ENCODE measurements around the gene DDR2. TPM values are rescaled to one million over a fixed set of nuclear protein-coding genes. Genes with fewer than 3 reads are reported as not detected.

Gene DDR2
- polyA plus RNA-seq, 2 donors, result 2.8 to 4.0 TPM

GRCh38 chr1:162700131-162700530, 67.9 kb downstream of the DDR2 start:
- H3K36me3 ChIP-seq (ENCODE audit: control insufficient read depth in 2 of 2, insufficient read depth in 2 of 2, low read length in 1 of 2), result no peaks in the 10 kb centered on the region
- WGBS, 2 donors, result 93 to 99% methylated on average over 1 of the region's 1 CpG
- H3K4me3 ChIP-seq (ENCODE audit: low read depth in 1 of 2, low read length in 2 of 2), result no peak overlapping the region
- no peak overlapping the region for H3K27ac ChIP-seq (ENCODE audit: low read depth in 2 of 2, low read length in 1 of 2)
- H3K4me1 ChIP-seq (ENCODE audit: control insufficient read depth in 2 of 2, insufficient read depth in 2 of 2, low read length in 1 of 2), result peaks cover 2 to 10% of the 10 kb centered on the region in 2 donors
- H3K27me3 ChIP-seq (ENCODE audit: control insufficient read depth in 1 of 2, insufficient read depth in 2 of 2, low read length in 2 of 2), result no peaks in the 10 kb centered on the region
- no peaks in the 10 kb centered on the region for H3K9me3 ChIP-seq (ENCODE audit: control insufficient read depth in 2 of 2, insufficient read depth in 1 of 2, low read depth in 1 of 2, low read length in 1 of 2)

- Histone ChIP-seq H3K4me3 (ENCODE audit: low read depth in 1 of 2, low read length in 2 of 2) (no peak overlapping the region), H3K27ac (ENCODE audit: low read depth in 2 of 2, low read length in 1 of 2) (no peak overlapping the region), H3K4me1 (ENCODE audit: control insufficient read depth in 2 of 2, insufficient read depth in 2 of 2, low read length in 1 of 2) (peaks cover 2 to 10% of the 10 kb centered on the region in 2 donors), H3K9me3 (ENCODE audit: control insufficient read depth in 2 of 2, insufficient read depth in 1 of 2, low read depth in 1 of 2, low read length in 1 of 2) (no peaks in the 10 kb centered on the region), H3K27me3 (ENCODE audit: control insufficient read depth in 1 of 2, insufficient read depth in 2 of 2, low read length in 2 of 2) (no peaks in the 10 kb centered on the region), H3K36me3 (ENCODE audit: control insufficient read depth in 2 of 2, insufficient read depth in 2 of 2, low read length in 1 of 2) (no peaks in the 10 kb centered on the region)
- 51 to 55% methylated on average over 1 of the region's 1 CpG for WGBS, 2 donors
Measured at GRCh38 chr1:162701286-162701685, 69.0 kb downstream of the DDR2 start.

GRCh38 chr1:162702628-162703027, 70.4 kb downstream of the DDR2 start:
- H3K4me1 ChIP-seq (ENCODE audit: control insufficient read depth in 2 of 2, insufficient read depth in 2 of 2, low read length in 1 of 2), result peaks cover 2 to 5% of the 10 kb centered on the region in 2 donors
- H3K36me3 ChIP-seq (ENCODE audit: control insufficient read depth in 2 of 2, insufficient read depth in 2 of 2, low read length in 1 of 2), result no peaks in the 10 kb centered on the region
- H3K27ac ChIP-seq (ENCODE audit: low read depth in 2 of 2, low read length in 1 of 2), result no peak overlapping the region
- no peaks in the 10 kb centered on the region for H3K9me3 ChIP-seq (ENCODE audit: control insufficient read depth in 2 of 2, insufficient read depth in 1 of 2, low read depth in 1 of 2, low read length in 1 of 2)
- no peak overlapping the region for H3K4me3 ChIP-seq (ENCODE audit: low read depth in 1 of 2, low read length in 2 of 2)
- WGBS, 2 donors, result 82 to 86% methylated on average over 2 of the region's 2 CpGs
- no peaks in the 10 kb centered on the region for H3K27me3 ChIP-seq (ENCODE audit: control insufficient read depth in 1 of 2, insufficient read depth in 2 of 2, low read length in 2 of 2)

GRCh38 chr1:162703708-162704107, 71.4 kb downstream of the DDR2 start:
- no peak overlapping the region for H3K4me3 ChIP-seq (ENCODE audit: low read depth in 1 of 2, low read length in 2 of 2)
- H3K27ac ChIP-seq (ENCODE audit: low read depth in 2 of 2, low read length in 1 of 2), result no peak overlapping the region
- H3K36me3 ChIP-seq (ENCODE audit: control insufficient read depth in 2 of 2, insufficient read depth in 2 of 2, low read length in 1 of 2), result no peaks in the 10 kb centered on the region
- no peaks in the 10 kb centered on the region for H3K27me3 ChIP-seq (ENCODE audit: control insufficient read depth in 1 of 2, insufficient read depth in 2 of 2, low read length in 2 of 2)
- peaks cover 2 to 3% of the 10 kb centered on the region in 2 donors for H3K4me1 ChIP-seq (ENCODE audit: control insufficient read depth in 2 of 2, insufficient read depth in 2 of 2, low read length in 1 of 2)
- H3K9me3 ChIP-seq (ENCODE audit: control insufficient read depth in 2 of 2, insufficient read depth in 1 of 2, low read depth in 1 of 2, low read length in 1 of 2), result no peaks in the 10 kb centered on the region
- 76 to 84% methylated on average over 4 of the region's 4 CpGs for WGBS, 2 donors

- no peaks in the 10 kb centered on the region for H3K9me3 ChIP-seq (ENCODE audit: control insufficient read depth in 2 of 2, insufficient read depth in 1 of 2, low read depth in 1 of 2, low read length in 1 of 2)
- peak overlapping the region in 1 of 2 donors; percentile 0 for H3K27ac ChIP-seq (ENCODE audit: low read depth in 2 of 2, low read length in 1 of 2)
Measured at GRCh38 chr1:162704673-162705424, 72.6 kb downstream of the DDR2 start.

GRCh38 chr1:162706003-162706402, 73.7 kb downstream of the DDR2 start:
- Histone ChIP-seq H3K4me3 (ENCODE audit: low read depth in 1 of 2, low read length in 2 of 2) (no peak overlapping the region), H3K27me3 (ENCODE audit: control insufficient read depth in 1 of 2, insufficient read depth in 2 of 2, low read length in 2 of 2) (no peaks in the 10 kb centered on the region), H3K36me3 (ENCODE audit: control insufficient read depth in 2 of 2, insufficient read depth in 2 of 2, low read length in 1 of 2) (no peaks in the 10 kb centered on the region), H3K4me1 (ENCODE audit: control insufficient read depth in 2 of 2, insufficient read depth in 2 of 2, low read length in 1 of 2) (peaks cover 3 to 4% of the 10 kb centered on the region in 2 donors), H3K27ac (ENCODE audit: low read depth in 2 of 2, low read length in 1 of 2) (no peak overlapping the region), H3K9me3 (ENCODE audit: control insufficient read depth in 2 of 2, insufficient read depth in 1 of 2, low read depth in 1 of 2, low read length in 1 of 2) (no peaks in the 10 kb centered on the region)
- WGBS, 2 donors, result 52 to 71% methylated on average over 2 of the region's 2 CpGs

More at GRCh38 chr1:162704673-162705424, 72.6 kb downstream of the DDR2 start:
- Histone ChIP-seq H3K4me1 (ENCODE audit: control insufficient read depth in 2 of 2, insufficient read depth in 2 of 2, low read length in 1 of 2) (peaks cover 2 to 3% of the 10 kb centered on the region in 2 donors), H3K27me3 (ENCODE audit: control insufficient read depth in 1 of 2, insufficient read depth in 2 of 2, low read length in 2 of 2) (no peaks in the 10 kb centered on the region), H3K4me3 (ENCODE audit: low read depth in 1 of 2, low read length in 2 of 2) (no peak overlapping the region), H3K36me3 (ENCODE audit: control insufficient read depth in 2 of 2, insufficient read depth in 2 of 2, low read length in 1 of 2) (no peaks in the 10 kb centered on the region)
- 77 to 85% methylated on average over 11 of the region's 11 CpGs for WGBS, 2 donors

GRCh38 chr1:162706606-162707005, 74.3 kb downstream of the DDR2 start:
- WGBS, 2 donors, result 93% methylated on average over 3 of the region's 3 CpGs

GRCh38 chr1:162708286-162708685, 76.0 kb downstream of the DDR2 start:
- WGBS, 2 donors, result 86 to 91% methylated on average over 3 of the region's 3 CpGs
- H3K27ac ChIP-seq (ENCODE audit: low read depth in 2 of 2, low read length in 1 of 2), result no peak overlapping the region

More at GRCh38 chr1:162706606-162707005, 74.3 kb downstream of the DDR2 start:
- no peaks in the 10 kb centered on the region for H3K36me3 ChIP-seq (ENCODE audit: control insufficient read depth in 2 of 2, insufficient read depth in 2 of 2, low read length in 1 of 2)
- no peaks in the 10 kb centered on the region for H3K27me3 ChIP-seq (ENCODE audit: control insufficient read depth in 1 of 2, insufficient read depth in 2 of 2, low read length in 2 of 2)
- H3K4me1 ChIP-seq (ENCODE audit: control insufficient read depth in 2 of 2, insufficient read depth in 2 of 2, low read length in 1 of 2), result peaks cover 3 to 4% of the 10 kb centered on the region in 2 donors
- no peak overlapping the region for H3K27ac ChIP-seq (ENCODE audit: low read depth in 2 of 2, low read length in 1 of 2)
- H3K9me3 ChIP-seq (ENCODE audit: control insufficient read depth in 2 of 2, insufficient read depth in 1 of 2, low read depth in 1 of 2, low read length in 1 of 2), result no peaks in the 10 kb centered on the region
- no peak overlapping the region for H3K4me3 ChIP-seq (ENCODE audit: low read depth in 1 of 2, low read length in 2 of 2)

GRCh38 chr1:162709132-162709860, 77.0 kb downstream of the DDR2 start:
- Histone ChIP-seq H3K27me3 (ENCODE audit: control insufficient read depth in 1 of 2, insufficient read depth in 2 of 2, low read length in 2 of 2) (no peaks in the 10 kb centered on the region), H3K4me3 (ENCODE audit: low read depth in 1 of 2, low read length in 2 of 2) (no peak overlapping the region), H3K9me3 (ENCODE audit: control insufficient read depth in 2 of 2, insufficient read depth in 1 of 2, low read depth in 1 of 2, low read length in 1 of 2) (no peaks in the 10 kb centered on the region), H3K27ac (ENCODE audit: low read depth in 2 of 2, low read length in 1 of 2) (peak overlapping the region; percentile 65 to 66), H3K4me1 (ENCODE audit: control insufficient read depth in 2 of 2, insufficient read depth in 2 of 2, low read length in 1 of 2) (peaks cover 3 to 4% of the 10 kb centered on the region in 2 donors), H3K36me3 (ENCODE audit: control insufficient read depth in 2 of 2, insufficient read depth in 2 of 2, low read length in 1 of 2) (no peaks in the 10 kb centered on the region)
- WGBS, 2 donors, result 79 to 84% methylated on average over 4 of the region's 4 CpGs

More at GRCh38 chr1:162708286-162708685, 76.0 kb downstream of the DDR2 start:
- Histone ChIP-seq H3K4me1 (ENCODE audit: control insufficient read depth in 2 of 2, insufficient read depth in 2 of 2, low read length in 1 of 2) (peaks cover 3 to 4% of the 10 kb centered on the region in 2 donors), H3K4me3 (ENCODE audit: low read depth in 1 of 2, low read length in 2 of 2) (no peak overlapping the region), H3K9me3 (ENCODE audit: control insufficient read depth in 2 of 2, insufficient read depth in 1 of 2, low read depth in 1 of 2, low read length in 1 of 2) (no peaks in the 10 kb centered on the region), H3K27me3 (ENCODE audit: control insufficient read depth in 1 of 2, insufficient read depth in 2 of 2, low read length in 2 of 2) (no peaks in the 10 kb centered on the region), H3K36me3 (ENCODE audit: control insufficient read depth in 2 of 2, insufficient read depth in 2 of 2, low read length in 1 of 2) (no peaks in the 10 kb centered on the region)
